ENCODE results near the gene ZNF691.
A peak's percentile ranks its signal among the peaks of the same experiment; 100 is the strongest.
"Not testable (repeated sequence)": the region's sequence is repeated elsewhere in the genome, so short reads cannot be mapped to it uniquely, and the experiment has no call there.

ZNF691 gene, protein sequence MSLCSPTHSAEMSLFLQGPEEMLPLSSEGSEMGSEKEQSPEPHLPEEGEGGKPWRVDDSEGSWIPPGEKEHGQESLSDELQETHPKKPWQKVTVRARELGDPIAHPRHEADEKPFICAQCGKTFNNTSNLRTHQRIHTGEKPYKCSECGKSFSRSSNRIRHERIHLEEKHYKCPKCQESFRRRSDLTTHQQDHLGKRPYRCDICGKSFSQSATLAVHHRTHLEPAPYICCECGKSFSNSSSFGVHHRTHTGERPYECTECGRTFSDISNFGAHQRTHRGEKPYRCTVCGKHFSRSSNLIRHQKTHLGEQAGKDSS

DNA sequence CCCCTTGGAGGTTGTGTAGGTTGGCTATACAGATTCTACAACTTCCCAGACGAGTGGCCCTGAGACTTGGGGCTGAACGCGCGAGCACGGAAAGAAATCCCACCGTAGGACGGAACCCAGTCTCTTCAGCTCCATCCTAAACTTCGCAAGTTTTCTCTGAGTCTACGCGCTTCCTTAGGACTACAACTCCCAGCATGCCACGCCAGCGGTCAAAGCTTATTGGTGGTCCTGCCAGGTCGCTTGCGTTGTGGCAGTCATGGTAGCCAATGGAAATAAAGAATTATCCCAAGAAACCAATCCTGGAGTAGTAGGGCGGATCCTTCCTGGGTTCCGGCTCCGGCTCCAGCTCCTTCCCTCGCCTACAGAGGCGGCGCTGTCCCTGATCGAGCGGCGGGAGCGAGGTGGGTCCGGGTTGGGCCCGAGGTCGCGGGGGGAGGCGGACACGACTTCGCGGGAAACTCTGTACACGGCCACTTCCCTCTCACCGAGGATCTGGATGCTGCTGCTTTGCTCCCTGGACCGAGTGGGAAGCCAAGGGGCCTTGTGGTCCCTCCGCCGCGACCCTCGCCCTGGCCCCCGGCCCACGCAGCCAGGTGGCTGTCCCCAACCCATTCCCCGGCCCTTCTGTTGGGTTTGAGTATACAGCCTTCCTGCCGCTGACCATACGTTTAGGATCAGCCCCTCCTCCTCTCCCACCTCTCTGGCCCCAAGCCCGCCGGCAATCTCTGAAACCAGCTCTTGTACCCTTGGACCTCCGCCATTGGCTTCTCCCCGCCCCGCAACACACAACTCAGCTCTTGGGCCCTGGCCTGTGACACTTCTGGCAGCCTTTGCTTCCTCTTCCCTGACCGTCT lies at the start of gene ZNF691:
Gene ZNF691, plus strand, starts transcription at position 357 of the 854 bp plus-strand sequence. CDS start 3,046 bp downstream, outside the sequence.
- H3K4me3 ChIP-seq (ENCODE audit: low read depth, low read length) = peak within 1 kb of the TSS; percentile 86

DNA sequence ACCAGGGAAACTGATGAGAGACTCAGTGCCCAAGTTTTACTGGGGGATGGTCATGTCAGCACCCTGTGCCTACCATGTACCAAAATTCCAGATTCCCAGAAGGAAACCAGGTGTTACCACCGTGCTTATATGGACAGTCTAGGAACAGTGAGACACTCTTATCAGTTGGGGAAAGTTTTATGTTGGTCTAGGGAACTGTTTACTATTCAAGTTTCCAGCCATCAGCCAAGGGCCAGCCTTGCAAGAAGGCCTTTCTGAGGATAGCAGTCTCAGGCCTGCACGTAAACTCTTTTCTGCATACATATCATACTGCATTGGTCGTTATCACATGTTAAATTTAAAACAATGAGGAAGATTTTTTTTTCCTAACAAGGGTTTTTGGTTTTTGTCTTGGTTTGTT lies 49.0 kb upstream of the ZNF691 start:
- H3K4me3 ChIP-seq (ENCODE audit: low read depth, low read length) = no peak overlapping the region

DNA sequence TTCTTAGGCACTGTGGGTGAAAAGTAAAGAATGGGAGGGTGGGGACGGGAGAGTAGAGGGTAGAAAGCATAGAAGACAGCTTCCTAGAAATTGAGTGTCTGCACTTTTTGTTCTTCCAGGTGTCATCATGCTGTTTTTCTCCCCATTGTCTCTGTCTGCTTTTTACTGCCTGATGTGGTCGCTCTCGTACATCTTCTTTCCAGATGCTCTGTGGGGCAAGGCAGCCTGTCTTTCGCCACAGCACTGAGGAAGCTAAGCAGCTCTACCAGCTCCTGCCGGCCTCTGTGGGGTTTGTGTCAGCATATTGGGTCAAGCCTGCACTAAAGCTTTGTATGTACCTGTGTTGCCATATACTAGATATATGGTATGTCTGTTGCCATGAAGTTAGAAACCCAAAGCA lies 48.4 kb upstream of the ZNF691 start:
- H3K4me3 ChIP-seq (ENCODE audit: low read depth, low read length) = no peak overlapping the region

DNA sequence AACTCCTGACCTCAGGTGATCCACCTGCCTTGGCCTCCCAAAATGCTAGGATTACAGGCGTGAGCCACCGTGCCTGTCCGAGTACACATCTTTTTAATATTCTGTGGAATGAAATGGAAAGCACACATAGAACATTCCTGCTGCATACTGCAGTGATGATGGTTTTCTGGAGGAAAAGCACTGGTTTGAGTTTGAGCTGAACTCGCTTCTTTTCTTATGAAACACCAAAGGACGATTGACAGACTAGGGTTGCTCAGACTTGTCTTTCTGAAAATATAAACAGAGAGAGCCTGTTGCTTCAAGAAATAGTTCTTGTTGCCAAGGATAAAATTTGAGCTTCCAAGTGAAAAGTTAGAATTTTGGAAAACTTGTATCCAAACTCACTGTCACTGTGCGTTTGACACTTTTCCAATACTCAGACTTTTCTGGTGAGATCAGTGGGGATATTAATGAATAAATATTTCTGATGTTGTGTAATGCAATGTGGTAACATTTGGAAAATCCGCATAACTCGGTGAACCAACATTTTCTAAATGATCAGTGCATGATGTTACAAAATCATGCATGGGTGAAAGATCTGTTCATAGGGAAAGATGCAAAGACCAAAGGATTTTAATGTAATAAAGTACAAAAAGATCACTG lies 44.5 kb upstream of the ZNF691 start:
- no peak overlapping the region for H3K4me3 ChIP-seq (ENCODE audit: low read depth, low read length)

DNA sequence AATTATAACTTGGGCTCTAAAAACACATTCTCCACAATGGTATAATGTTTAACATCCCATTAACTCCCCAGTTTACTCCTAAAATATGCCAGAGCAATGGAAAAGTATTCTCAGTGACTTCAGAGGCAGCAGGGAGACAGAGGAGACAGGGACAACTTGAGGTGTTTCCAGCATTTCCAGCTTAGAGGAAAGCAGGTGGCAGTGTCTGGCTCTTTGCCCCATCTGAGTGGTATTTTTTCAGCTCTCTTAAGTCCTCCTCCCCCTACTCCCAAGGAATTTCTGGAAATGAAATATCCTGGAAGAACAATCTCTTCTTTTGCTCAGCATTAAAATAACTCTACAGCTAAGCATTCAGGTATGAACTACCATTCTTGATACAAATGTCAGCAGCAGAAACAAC lies 40.2 kb upstream of the ZNF691 start:
- no peak overlapping the region for H3K4me3 ChIP-seq (ENCODE audit: low read depth, low read length)

DNA sequence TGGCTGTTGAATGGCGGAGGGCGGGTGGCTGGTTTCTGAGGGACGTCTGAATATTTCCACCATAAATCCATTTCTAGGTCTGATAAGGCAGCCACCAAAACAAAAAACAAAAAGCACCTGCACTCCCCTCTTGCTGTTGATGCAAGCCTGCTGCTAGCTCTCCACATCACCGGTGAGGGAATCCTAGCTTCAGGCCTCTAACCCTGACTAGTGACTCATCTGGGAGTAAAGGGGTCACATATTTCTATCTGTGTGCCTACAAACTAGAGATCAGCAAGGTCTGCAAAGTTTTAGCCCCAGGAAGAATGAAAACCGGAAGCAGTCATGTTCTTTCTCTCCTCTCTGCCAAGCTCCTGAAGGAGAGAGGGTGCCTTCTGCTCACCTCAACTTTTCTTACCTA lies 39.8 kb upstream of the ZNF691 start:
- H3K4me3 ChIP-seq (ENCODE audit: low read depth, low read length) = no peak overlapping the region

DNA sequence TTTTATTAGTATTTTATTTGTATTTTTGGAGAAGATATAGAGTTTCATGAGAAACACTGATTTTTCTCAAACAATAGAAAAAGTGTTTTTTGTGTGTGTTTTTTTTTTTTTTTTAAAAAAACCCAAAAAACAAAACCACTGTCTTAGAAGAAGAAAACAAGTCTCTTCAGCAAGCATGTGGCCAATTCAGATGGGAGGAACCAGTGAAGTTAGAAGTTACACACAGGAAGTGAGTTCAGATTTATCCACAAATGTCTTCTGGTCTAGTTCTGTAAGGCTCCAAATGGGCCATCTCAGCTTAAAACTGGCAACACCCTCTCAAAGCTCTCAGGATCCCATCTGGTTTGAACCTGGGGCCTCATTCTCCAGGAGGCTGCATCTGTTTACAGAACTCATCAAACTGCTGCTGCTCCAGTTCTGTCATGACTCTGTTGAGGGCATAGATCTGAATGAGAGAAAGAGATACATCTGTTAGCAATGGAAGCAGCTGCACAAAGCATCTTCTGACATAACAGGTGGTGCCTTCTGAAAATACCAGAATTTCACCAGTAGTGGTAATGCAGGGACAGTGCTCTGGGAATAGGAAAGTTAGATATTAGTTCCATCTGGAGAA lies 39.3 kb upstream of the ZNF691 start:
- no peak overlapping the region for H3K4me3 ChIP-seq (ENCODE audit: low read depth, low read length)

DNA sequence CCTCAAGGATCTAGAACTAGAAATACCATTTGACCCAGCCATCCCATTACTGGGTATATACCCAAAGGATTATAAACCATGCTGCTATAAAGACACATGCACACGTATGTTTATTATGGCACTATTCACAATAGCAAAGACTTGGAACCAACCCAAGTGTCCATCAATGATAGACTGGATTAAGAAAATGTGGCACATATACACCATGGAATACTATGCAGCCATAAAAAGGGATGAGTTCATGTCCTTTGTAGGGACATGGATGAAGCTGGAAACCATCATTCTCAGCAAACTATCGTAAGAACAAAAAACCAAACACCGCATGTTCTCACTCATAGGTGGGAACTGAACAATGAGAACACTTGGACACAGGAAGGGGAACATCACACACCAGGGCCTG lies 31.6 kb upstream of the ZNF691 start:
- not testable (repeated sequence) for H3K4me3 ChIP-seq (ENCODE audit: low read depth, low read length)

DNA sequence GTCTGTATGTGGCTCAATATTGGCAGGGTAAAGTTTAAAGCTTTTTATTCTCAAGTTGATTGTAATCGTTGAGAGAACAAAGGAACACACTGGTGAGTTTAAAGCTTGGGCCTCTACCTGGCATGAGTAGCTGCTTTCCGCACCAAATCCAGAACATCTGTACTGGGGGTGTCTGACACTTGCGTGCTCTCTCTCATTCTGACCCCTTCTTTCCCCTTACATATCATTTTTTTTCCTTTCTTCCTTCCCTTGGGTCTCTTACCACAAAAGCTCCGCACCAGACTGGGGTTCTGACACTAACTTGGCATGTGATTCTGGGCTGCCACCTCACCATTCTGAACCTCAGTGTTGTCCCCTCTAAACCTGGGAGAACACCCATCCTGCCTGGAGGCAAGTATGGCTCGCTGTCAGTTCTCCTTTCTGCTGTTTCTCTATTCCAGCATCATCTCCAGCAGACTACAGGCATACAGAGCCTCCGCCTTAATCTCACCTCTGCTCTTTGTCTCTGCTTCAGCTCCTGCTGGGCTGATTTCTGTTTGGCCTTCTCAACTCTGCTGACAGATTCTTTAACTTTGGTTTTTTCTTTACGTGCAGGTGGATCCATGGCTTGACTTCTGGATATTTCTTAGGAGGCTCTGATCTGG lies 30.4 kb upstream of the ZNF691 start:
- H3K4me3 ChIP-seq (ENCODE audit: low read depth, low read length) = peak overlapping the region; percentile 81

DNA sequence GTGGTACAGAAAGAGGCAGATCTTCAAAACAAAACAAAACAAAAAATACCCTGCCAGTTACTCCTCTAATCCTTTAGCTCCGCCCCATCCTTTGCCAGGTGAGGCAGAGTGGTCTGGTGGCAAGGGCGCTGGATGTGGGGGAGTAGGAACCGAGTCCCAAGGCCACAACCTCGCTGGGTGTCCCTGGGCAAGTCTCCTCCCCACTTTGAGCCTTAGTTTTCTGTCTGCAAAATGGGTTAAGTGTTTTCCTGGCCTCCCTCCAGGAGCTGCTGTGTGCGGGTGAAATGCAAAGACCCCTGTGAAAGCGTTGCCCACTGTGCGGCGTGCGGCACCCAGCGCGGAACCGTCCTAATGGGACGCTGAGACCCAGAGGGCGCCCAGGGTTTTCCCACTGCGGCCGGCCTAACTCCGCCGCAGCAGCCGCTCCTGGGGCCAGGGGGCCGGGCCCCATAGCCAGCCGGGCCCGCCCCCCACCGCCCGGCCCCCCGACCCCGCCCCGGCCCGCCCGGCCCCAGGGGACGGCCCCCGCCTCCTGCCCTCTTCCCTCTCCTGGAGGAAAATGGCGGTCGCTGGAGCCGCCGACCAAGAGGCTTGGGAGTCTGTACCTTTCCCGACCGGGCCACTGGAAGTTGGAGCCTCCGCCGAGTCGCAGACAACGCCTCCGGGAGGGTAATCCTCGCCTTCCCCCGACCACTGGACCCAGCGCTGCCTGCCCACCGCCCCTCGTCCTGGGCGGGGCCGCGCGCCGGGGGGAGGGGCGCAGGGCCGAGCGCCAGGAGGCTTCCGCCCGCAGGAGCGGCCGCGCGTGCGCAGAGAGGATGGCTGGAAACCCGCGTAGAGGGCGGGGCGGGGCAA lies 29.6 kb upstream of the ZNF691 start, which contains the start of the genes ERMAP and SVBP:
Gene ERMAP, plus strand, starts transcription at position 538 of the 855 bp plus-strand sequence. CDS start 13,327 bp downstream, outside the sequence.
Gene SVBP, minus strand, starts transcription at position 813 of the 855 bp plus-strand sequence. CDS start 853 bp downstream, outside the sequence.
- peak within 1 kb of the TSS; percentile 81 for H3K4me3 ChIP-seq (ENCODE audit: low read depth, low read length)

DNA sequence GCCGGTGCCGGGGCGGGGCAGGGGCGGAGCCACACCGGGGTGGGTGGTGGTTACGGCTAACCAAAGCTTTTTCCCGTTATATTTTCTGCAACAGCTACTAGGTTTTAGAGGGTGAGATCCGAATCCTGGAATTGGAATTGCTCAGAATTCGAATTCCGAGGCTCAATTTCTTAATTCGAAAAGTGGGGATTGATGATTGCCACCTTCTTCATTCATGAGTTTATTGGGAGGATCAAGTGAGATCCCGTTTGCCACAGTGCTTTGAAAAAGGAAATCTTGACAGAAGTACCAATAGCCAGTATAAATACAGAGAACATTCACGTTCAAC lies 29.0 kb upstream of the ZNF691 start:
- no peak overlapping the region for H3K4me3 ChIP-seq (ENCODE audit: low read depth, low read length)

DNA sequence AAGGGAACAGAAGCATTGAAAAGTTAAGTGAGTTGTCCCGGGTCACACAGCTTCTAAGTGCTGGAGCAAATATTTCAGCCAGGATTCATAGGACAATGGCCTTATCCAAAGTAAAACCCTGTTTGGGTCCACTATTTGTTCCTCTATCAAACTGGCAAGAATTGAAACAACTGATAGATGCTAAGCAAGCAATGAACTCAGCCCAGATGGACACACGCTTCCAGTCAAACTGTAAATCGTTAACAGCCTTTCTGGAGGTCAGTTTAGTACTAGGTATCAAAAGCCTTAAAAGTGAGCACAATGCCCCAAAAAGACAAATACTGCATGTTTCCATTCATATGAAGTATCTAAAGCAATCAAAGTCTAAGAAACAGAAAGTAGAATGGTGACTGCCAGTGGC lies 28.4 kb upstream of the ZNF691 start:
- H3K4me3 ChIP-seq (ENCODE audit: low read depth, low read length) = no peak overlapping the region

DNA sequence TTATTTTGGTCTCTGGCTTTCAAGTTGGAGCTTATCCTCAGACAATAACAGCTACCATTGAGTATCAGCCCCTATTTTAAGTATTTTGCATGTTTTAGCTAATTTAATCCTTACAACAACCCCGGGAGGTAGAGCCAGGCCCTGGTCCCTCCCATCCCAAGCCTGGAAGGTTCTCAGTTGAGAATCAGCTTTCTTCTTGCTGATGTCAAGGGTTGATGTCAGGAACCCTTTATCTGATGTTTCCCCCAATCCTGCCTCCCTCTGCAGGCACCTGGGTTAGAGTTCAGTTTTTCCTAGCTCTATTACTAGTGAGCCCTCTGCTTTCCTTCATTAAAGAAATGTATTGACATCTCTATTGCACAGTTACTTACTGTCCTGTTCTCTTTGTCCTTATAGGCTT lies 25.6 kb upstream of the ZNF691 start:
- H3K4me3 ChIP-seq (ENCODE audit: low read depth, low read length) = no peak overlapping the region

DNA sequence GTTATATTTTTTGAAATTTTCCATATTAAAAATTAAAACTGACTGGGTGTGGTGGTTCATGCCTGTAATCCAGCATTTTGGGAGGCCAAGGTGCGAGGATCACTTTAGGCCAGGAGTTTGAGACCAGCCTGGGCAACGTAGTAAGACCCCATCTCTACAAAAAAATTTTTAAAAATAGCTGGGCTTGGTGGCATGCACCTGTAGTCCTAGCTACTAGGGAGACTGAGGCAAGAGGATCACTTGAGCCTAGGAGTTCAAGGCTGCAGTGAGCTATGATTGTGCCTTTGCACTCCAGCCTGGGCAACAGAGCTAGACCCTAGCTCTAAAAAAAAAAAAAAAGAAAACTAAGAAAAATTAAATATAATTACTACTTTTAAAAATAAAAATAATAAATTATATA lies 24.7 kb upstream of the ZNF691 start:
- no peak overlapping the region for H3K4me3 ChIP-seq (ENCODE audit: low read depth, low read length)

DNA sequence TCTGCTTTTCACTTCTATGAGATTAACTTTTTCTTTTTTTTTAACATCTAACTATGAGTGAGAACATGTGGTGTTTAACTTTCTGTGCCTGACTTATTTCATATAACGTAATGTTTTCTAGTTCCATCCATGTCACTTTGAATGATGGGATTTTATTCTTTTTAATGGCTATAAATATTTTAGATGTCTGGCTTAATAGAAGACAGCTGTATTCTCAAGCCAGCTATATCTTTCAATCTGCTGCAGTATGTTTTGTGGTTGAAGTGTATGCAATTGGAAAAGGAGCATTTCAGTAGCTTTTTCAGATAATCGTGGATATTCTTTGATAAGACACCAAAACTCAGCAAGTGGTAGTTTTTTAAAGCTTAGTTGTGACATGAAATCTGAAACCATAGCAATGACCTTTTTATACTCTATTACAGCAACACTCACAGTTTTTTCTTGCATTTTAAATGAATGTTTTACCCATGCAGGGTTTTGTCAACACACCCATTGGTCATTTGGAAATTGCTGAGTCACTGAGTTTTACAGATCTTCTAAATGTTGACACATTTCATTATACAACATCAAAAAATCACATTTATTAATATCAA lies 23.5 kb upstream of the ZNF691 start:
- H3K4me3 ChIP-seq (ENCODE audit: low read depth, low read length) = no peak overlapping the region

DNA sequence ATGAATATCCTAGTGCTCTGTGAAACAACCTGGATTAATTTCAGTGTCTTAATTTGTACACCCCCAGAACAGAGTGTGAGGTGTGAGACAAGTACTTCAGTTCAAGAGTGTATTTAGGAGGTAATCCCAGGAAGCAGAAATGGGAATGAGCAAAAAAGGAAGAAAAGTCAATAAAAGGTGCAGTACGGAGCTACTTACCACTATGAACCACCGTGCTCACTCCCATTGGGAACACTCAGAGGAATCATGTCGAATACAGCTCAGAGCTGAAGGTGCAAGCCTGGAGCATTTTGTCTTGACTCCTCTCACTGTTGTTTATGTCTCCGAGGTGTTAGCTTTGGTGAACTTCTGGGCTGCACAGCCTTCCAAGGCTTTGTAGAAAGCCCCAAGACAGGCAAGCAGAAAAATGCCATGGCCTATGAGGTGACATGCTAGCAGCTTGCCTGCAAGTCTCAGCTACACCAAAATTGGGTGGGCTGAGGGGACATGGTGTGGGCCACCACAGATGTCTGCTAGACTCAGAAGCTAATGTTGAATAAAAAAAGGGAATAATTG lies 21.9 kb upstream of the ZNF691 start:
- no peak overlapping the region for H3K4me3 ChIP-seq (ENCODE audit: low read depth, low read length)

DNA sequence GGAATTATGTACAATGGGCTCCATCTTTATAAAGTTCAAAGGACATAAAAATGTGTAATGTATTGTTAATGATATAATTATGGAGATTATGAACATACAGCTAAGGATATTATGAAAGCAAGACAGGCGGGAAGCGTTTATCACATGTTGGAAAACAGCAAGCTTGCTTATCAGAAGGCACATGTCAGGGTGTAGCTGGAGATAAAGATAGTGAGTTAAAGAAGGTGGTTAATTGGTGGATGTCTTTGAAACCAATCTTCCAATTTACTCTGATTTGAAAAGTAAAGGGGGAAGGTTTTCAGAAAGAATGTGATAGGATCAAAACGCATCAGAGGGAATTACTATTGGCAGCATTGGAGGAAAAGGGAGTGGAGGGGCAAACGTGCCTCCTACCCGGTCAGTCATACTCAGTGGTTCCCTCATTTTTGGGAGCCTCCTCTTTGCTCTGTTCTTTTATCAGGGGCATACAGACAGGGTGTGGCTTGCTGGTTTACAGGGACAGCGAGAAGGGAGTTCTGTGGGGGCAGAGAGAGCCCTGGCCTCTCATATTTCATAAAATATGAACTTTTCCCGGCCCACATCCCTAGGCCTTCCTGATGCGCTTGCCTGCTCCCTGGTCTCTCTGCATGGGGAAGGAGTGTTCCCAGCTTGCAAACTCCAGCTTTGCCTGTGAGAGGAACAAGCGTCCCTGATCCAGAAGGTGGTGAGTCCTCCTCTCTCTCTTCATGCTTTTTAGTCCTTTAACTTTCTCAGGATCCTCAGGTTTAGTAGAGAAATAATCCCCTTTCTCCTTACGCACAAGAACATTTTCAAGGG lies 21.2 kb upstream of the ZNF691 start:
- H3K4me3 ChIP-seq (ENCODE audit: low read depth, low read length) = no peak overlapping the region

DNA sequence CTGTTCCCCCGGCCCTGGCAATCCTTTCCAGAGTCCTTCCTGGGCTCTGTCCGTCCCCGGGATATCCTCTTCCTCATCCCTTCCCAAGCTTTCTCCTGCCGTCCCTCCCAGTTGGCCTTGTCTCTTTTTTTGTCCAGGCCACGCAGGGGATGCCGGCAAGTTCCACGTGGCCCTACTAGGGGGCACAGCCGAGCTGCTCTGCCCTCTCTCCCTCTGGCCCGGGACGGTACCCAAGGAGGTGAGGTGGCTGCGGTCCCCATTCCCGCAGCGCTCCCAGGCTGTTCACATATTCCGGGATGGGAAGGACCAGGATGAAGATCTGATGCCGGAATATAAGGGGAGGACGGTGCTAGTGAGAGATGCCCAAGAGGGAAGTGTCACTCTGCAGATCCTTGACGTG lies 15.8 kb upstream of the ZNF691 start:
- no peak overlapping the region for H3K4me3 ChIP-seq (ENCODE audit: low read depth, low read length)
